Endodermal cell (in vitro differentiated cells): ENCODE measurements around the gene CERT1. TPM values are rescaled to one million over a fixed set of nuclear protein-coding genes. Genes with fewer than 3 reads are reported as not detected.

Source experiments
- DNase-seq: peaks from one replicate; pipeline ENCODE4 v3.0.0-alpha.2; 2017
- H3K27ac ChIP-seq: 2 replicates; pipeline ENCODE4 v1.5.1; 2013; ENCODE audit warnings: mild to moderate bottlenecking, low read depth, low read length, moderate library complexity
- H3K27me3 ChIP-seq: 2 replicates; pipeline ENCODE4 v1.6.1; 2013; ENCODE audit warnings: mild to moderate bottlenecking, low read length, moderate library complexity; ENCODE audit not compliant: insufficient read depth, control insufficient read depth, poor library complexity, severe bottlenecking
- H3K36me3 ChIP-seq: 2 replicates; pipeline ENCODE4 v1.7.0; 2013; ENCODE audit warnings: mild to moderate bottlenecking, low read length, moderate library complexity; ENCODE audit not compliant: control insufficient read depth, insufficient read depth
- H3K4me1 ChIP-seq: one replicate; pipeline ENCODE4 v1.7.0; 2013; ENCODE audit warnings: low read length; ENCODE audit not compliant: control insufficient read depth, insufficient read depth
- H3K4me3 ChIP-seq: 2 replicates; pipeline ENCODE4 v1.5.1; 2013; ENCODE audit warnings: mild to moderate bottlenecking, low read length, moderate library complexity
- H3K9ac ChIP-seq: 2 replicates; pipeline ENCODE4 v1.6.1; 2013; ENCODE audit warnings: mild to moderate bottlenecking, low read length, moderate library complexity; ENCODE audit not compliant: poor library complexity, severe bottlenecking; ENCODE audit errors: extremely low read depth
- H3K9me3 ChIP-seq: 2 replicates; pipeline ENCODE4 v1.6.1; 2013; ENCODE audit warnings: mild to moderate bottlenecking, low read length, moderate library complexity; ENCODE audit not compliant: control insufficient read depth
- H3K27ac Mint-ChIP-seq: 2 replicates; pipeline ENCODE4 v1.8.0; 2020; ENCODE audit warnings: mixed read lengths
- H3K27me3 Mint-ChIP-seq: 2 replicates; pipeline ENCODE4 v1.8.0; 2021; ENCODE audit warnings: mild to moderate bottlenecking, mixed read lengths; ENCODE audit not compliant: insufficient read depth
- H3K36me3 Mint-ChIP-seq: 2 replicates; pipeline ENCODE4 v1.8.0; 2020; ENCODE audit warnings: low read depth, mixed read lengths
- H3K4me1 Mint-ChIP-seq: 2 replicates; pipeline ENCODE4 v1.8.0; 2020; ENCODE audit warnings: mixed read lengths
- H3K4me3 Mint-ChIP-seq: 2 replicates; pipeline ENCODE4 v1.8.0; 2020; ENCODE audit warnings: mild to moderate bottlenecking, moderate library complexity, mixed read lengths
- H3K9me3 Mint-ChIP-seq: 2 replicates; pipeline ENCODE4 v1.8.0; 2020; ENCODE audit warnings: mild to moderate bottlenecking, mixed read lengths
- CTCF ChIP-seq: fragments of 200-600 bp; sonication (generic); conservative IDR thresholded peaks from 2 replicates; pipeline ENCODE4 v1.5.0; 2021; ENCODE audit warnings: antibody characterized with exemption, mild to moderate bottlenecking
- WGBS, 2 experiments: methylation state at CpG; one replicate each; pipeline versions ENCODE4 v1.1.5 to v1.1.7; 2013; ENCODE audit warnings: missing lambda C conversion rate in 2 of 2, mixed read lengths in 1 of 2; ENCODE audit not compliant: insufficient coverage in 1 of 2, insufficient read length in 1 of 2; 5-methylcytosine and 5-hydroxymethylcytosine counted together
- total RNA-seq, 2 donors: library from RNA; stranded (reverse); fragmentation: NEBNext Ultra II Directional in 1 of 2; extraction: Animal tissue kit (Norgen Biotek cat#: 25700) in 1 of 2; gene quantifications; 2 replicates in 1 of 2; 3 replicates in 1 of 2; pipeline ENCODE4 v1.2.1, GENCODE V29; 2021

The CERT1 gene
- total RNA-seq, 2 donors from 2014 or later = 51.0 to 73.5 TPM

GRCh38 chr5:75513841-75514240 is 2.4 kb upstream of the CERT1 start:
- Histone ChIP-seq H3K36me3 (no peaks in the 10 kb centered on the region), H3K27me3 (no peaks in the 10 kb centered on the region), H3K4me1 (peaks cover 7% of the 10 kb centered on the region), H3K9ac (no peak overlapping the region), H3K4me3 (no peak overlapping the region), H3K9me3 (peaks cover 12% of the 10 kb centered on the region), H3K27ac (no peak overlapping the region)
- no CpG with 5 or more reads among the region's 1 CpG for WGBS, 2 experiments
- no peak for DNase-seq
- Mint-ChIP-seq H3K27me3 (no peaks in the 10 kb centered on the region), H3K36me3 (peaks cover 14% of the 10 kb centered on the region), H3K27ac (no peak overlapping the region), H3K4me1 (peaks cover 31% of the 10 kb centered on the region), H3K4me3 (no peak overlapping the region), H3K9me3 (peaks cover 13% of the 10 kb centered on the region)
- no peak for TF ChIP-seq CTCF

GRCh38 chr5:75512383-75513074 is 1.1 kb upstream of the CERT1 start:
- Histone ChIP-seq H3K4me1 (peaks cover 7% of the 10 kb centered on the region), H3K9ac (peak overlapping the region; percentile 69), H3K27me3 (no peaks in the 10 kb centered on the region), H3K27ac (peak overlapping the region; percentile 68), H3K9me3 (peaks cover 4% of the 10 kb centered on the region), H3K4me3 (peak overlapping the region; percentile 98), H3K36me3 (no peaks in the 10 kb centered on the region)
- Mint-ChIP-seq H3K27ac (peak overlapping the region; percentile 94), H3K36me3 (peaks cover 10% of the 10 kb centered on the region), H3K9me3 (peaks cover 1% of the 10 kb centered on the region), H3K27me3 (no peaks in the 10 kb centered on the region), H3K4me3 (peak overlapping the region; percentile 89), H3K4me1 (peaks cover 32% of the 10 kb centered on the region)
- no peak for DNase-seq
- 89 to 94% methylated on average over 14 to 16 of the region's 16 CpGs for WGBS, 2 experiments
- TF ChIP-seq CTCF = no peak

- H3K9me3 Mint-ChIP-seq = peaks cover 5% of the 10 kb centered on the region
- H3K4me1 Mint-ChIP-seq = peaks cover 18% of the 10 kb centered on the region
- no peak for TF ChIP-seq CTCF
- H3K4me1 ChIP-seq = no peaks in the 10 kb centered on the region
- H3K27ac ChIP-seq = peak overlapping the region; percentile 51
- H3K27me3 ChIP-seq = no peaks in the 10 kb centered on the region
- H3K4me3 ChIP-seq = peak overlapping the region; percentile 98
- H3K27me3 Mint-ChIP-seq = no peaks in the 10 kb centered on the region
- H3K36me3 ChIP-seq = peaks cover under 1% of the 10 kb centered on the region
- H3K4me3 Mint-ChIP-seq = peak overlapping the region; percentile 89
- peaks cover 11% of the 10 kb centered on the region for H3K9me3 ChIP-seq
- peak; percentile 78 for DNase-seq
- H3K36me3 Mint-ChIP-seq = peaks cover 14% of the 10 kb centered on the region
- H3K9ac ChIP-seq = peak overlapping the region; percentile 67
- WGBS, 2 experiments = 0 to 1% methylated on average over 13 to 54 of the region's 54 CpGs
- H3K27ac Mint-ChIP-seq = peak overlapping the region; percentile 94
Measured at GRCh38 chr5:75510836-75511434, 494 bp downstream of the CERT1 start.
